Measurements from ENCODE around the gene SRP68.

GRCh38 chr17:76115138-76115754 lies 42.9 kb upstream of the SRP68 start:
- TF ChIP-seq, protein P1, sequence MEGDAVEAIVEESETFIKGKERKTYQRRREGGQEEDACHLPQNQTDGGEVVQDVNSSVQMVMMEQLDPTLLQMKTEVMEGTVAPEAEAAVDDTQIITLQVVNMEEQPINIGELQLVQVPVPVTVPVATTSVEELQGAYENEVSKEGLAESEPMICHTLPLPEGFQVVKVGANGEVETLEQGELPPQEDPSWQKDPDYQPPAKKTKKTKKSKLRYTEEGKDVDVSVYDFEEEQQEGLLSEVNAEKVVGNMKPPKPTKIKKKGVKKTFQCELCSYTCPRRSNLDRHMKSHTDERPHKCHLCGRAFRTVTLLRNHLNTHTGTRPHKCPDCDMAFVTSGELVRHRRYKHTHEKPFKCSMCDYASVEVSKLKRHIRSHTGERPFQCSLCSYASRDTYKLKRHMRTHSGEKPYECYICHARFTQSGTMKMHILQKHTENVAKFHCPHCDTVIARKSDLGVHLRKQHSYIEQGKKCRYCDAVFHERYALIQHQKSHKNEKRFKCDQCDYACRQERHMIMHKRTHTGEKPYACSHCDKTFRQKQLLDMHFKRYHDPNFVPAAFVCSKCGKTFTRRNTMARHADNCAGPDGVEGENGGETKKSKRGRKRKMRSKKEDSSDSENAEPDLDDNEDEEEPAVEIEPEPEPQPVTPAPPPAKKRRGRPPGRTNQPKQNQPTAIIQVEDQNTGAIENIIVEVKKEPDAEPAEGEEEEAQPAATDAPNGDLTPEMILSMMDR (conservative IDR thresholded peaks at IDR 0.05): no peak
- no peak for TF ChIP-seq ZFX (IDR thresholded peaks at IDR 0.05)
